ELR (cell line): Measurements from ENCODE around the gene CIB1.
"Not testable (repeated sequence)": the region's sequence is repeated elsewhere in the genome, so short reads cannot be mapped to it uniquely, and the experiment has no call there.

ENCODE experiments used
- DNase-seq: peaks from one replicate; pipeline ENCODE4 v3.0.0-alpha.2; 2015; ENCODE audit warnings: low read depth

Gene CIB1

DNA sequence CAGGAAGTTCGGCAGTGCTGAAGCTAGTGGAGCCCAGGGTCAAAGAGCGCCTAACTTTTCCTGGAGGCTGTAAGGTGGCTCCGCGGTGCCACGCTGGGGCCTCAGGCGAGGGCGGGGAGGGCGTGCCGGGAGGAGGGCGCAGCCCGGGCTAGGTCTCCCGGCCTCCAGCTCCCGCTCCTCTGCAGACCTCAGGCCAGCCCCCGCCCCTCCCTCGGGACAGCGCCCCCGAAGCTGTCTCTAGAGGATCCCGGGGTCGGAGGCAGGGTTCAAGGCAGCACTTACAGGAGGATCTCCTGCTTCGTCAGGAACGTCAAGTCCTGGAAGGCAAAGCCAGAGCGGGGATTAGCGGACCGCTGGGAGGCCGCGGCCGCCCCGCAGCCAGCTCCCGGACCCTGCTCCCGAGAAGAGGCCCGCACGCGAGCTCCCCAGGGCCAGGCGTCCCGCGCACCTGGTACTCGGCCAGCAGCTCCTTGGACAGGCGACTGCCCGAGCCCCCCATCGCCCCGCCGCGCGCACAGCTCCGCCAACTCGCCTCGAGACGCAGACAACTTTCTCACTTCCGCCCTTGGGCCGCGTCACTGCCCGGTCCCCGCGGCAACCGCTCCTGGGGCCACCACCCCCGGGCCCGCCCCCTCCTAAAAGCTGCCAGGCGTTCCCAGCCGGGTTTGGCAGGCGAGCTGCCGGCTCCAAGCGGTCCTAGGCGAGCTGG lies at the start of gene CIB1:
CIB1 (minus strand) TSS at position 555 of the 709 bp plus-strand sequence; CDS start at position 499, 56 bp downstream.
- DNase-seq, result peak; percentile 96

DNA sequence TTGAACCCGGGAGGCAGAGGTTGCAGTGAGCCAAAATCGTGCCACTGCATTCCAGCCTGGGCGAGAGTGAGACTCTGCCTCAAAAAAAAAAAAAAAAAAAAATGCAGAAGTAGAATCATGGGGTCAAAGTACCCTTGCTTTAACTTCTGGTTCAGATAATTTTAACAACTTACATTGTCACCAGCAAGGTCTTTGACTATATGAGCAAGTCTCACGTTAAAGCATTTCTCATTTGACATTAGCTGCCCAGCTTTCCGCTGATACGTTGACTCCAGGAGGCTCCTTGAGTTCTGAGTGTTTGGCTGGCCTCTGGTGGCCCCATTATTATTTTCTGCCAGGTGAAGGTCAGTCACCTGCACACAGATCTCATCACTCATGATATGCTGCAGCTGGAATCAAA lies 47.9 kb upstream of the CIB1 start:
- DNase-seq, result not testable (repeated sequence)

DNA sequence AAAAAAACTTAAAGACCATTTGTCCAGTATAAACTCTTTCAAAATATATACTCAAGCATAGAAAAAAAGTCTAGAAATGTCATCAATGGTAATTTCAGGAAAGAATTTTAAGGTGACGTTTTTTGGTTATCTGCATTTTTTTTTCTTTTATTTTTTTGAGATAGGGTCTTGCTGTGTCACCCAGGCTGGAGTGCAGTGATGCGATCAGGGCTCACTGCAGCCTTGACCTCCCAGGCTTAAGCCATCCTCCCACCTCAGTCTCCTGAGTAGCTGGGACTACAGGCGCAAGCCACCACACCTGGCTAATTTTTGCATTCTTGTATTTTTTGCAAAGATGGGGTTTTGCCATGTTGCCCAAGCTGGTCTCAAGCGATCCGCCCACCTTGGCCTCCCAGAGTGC lies 47.0 kb upstream of the CIB1 start:
- not testable (repeated sequence) for DNase-seq

DNA sequence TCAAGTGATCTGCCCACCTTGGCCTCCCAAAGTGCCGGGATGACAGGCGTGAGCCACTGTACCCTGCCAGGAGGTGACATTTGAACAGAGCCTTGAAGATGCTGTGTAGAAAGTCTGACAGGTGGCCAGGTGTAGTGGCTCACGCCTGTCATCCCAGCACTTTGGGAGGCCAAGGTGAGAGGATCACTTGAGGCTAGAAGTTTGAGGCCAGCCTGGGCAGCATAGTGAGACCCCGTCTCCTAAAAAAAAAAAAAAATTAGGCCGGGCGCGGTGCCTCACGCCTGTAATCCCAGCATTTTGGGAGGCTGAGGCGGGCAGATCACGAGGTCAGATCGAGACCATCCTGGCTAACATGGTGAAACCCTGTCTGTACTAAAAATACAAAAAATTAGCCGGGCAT lies 44.7 kb upstream of the CIB1 start:
- DNase-seq, result not testable (repeated sequence)

DNA sequence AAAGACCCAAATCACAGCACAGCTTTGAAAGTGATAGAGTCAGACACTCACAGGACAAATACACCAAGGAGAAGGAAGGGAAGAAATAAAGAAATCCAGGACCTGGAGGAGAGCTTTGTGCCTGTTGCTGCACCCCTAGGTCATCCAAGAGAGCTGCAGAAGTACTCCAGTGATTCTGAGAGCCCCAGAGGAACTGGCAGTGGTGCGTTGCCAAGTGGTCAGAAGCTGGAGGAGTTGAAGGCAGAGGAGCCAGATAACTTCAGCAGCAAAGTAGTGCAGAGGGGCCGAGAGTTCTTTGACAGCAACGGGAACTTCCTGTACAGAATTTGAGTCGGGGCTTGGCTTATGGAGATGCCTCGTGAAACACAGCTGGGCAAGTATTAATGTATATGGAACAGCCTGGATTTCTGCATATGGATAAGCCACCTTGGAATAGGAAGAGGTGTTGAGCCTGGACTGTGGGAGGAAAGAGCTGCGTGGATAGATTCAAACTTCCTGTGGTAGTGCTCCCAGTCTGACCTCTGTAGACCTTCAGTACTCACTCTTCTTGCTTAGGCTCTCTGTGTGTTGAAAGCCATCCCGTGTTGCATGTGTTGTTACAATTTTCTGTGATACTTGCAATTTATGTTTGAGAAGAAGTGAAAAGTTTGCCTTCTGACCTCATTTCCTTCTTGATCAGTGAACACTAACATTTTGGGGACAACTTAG lies 37.9 kb upstream of the CIB1 start:
- no peak for DNase-seq

DNA sequence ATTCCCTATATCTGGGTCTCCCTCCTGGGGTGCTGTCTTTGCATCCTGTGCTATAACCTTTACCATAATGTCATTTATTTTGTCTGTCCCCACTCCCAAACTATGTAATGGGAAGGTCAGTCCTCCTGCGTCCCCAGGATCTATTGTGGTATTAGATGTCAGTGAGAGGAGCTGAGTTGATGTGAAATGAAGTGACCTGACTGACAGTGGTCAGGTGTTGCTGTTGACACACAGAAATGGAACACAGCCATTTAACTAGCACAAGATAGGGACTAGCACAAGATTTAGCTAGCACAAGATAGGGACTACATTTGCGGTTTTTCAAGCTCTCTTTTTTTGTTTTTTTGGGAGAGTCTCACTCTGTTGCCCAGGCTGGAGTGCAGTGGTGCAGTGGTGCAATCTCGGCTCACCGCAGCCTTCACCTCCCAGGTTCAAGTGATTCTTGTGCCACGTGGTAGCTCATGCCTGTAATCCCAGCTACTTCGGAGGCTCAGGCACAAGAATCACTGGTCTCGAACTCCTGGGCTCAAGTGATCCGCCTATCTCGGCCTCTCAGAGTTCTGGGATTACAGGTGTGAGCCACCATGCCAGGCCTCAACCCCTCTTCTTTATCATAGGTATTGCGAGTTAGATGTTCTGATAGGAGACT lies 36.9 kb upstream of the CIB1 start:
- DNase-seq, result no peak

DNA sequence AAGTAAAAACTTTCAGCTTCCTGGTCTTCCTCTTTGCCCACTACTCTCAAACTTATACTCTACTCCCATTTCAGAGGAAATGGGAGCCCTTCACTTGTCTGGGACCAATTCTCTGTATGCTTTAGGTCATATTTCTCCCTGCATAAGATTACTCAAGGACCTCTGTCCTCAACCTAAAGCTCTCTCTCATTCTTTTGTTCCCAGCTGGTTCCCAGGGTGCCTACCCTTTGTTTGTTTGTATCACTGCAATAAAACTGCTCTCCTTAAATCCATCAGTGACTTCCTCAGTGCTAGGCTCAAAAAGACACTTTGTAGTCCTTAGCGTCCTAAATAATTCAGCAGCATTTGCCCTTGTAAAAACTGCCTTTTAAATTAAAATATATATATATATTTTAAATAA lies 34.7 kb upstream of the CIB1 start:
- no peak for DNase-seq

DNA sequence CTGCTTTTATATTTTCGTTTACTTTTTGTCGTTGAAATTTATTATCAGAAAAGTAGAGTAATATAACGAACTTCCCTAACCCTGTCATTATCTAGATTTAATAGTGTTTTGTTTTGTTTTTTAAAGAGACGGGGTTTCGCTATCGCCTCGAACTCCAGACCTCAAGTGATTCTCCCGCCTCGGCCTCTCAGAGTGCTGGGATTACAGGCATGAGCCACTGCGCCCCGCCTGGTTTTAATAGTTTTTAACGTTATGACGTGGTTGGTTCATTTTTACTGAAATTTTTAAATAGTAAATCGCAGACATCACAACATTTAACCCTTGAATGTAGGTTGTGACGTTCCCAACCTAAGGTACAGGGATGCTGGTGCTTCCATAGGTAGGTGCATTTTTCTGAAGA lies 32.7 kb upstream of the CIB1 start:
- peak; percentile 45 for DNase-seq

DNA sequence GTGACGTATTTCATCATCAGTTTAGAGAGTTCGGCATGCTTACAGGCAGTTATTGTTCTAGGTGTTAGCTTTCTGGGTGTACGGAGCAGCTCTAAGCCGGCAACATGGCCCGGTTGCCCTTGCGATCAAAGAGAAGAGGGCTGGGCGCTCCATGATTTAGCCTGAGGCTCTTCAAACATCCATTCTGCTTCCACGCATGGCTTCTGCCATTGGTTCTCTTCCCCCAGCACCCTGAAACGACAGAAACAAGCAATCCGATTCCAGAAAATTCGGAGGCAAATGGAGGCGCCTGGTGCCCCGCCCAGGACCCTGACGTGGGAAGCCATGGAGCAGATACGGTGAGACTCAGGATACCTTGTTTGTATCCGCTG lies 32.3 kb upstream of the CIB1 start:
- peak; percentile 66 for DNase-seq

DNA sequence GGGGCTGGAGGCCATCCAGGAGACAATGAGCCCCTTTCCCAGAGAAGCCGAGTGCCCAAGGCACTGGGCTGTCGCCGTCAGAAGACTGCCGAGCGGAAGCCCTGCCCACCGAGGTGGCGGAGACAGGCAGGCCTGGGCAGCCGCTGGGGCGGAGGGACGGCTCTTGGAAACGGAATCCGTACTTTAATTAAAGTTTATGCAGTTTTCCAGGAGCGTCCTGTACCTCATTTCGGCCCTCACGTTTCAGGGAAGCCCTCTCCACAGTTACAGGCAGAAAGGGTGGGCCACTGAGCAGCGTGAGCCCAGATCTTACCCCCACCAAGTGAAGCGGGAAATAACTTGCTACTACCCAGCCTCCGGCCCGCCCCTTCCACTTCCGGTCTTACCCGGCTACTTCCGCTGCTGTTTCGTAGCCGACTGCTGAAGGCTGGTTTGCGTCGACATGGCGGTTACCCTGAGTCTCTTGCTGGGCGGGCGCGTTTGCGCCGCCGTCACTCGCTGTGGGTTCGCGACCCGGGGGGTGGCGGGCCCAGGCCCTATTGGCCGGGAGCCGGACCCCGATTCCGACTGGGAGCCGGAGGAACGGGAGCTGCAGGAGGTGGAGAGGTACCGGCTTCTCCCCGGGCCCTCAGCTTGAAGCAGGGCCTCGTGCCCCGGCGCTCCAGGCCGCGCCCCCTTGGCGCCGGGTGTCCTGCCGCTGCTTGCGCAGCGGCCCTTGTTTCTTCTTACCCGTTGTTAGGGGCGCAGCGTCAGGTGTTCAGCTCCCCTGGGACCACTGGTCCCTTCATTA lies 31.7 kb upstream of the CIB1 start, which contains the start of gene NGRN:
NGRN (plus strand) TSS at position 402 of the 790 bp plus-strand sequence; CDS start at position 443, 41 bp downstream.
- DNase-seq, result peak; percentile 90

DNA sequence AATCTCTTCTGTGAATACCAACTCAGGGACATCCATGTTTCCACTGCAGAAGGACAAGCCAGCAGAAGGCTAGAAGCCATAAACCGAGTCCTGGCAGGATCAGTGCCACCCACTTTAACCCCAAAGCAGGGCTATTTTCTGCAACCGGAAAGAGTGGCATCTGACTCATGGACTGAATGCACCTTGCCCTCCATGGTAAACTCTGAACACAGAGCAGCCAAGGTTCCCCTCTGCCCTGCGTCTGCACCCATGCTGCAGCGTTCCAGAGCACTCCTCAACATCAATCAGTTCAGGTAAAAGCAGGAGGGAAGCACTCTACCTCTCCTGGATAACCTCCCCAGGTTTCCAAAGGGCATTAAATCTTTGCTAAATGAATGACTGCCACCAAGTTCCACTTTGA lies 30.9 kb upstream of the CIB1 start:
- peak; percentile 32 for DNase-seq

DNA sequence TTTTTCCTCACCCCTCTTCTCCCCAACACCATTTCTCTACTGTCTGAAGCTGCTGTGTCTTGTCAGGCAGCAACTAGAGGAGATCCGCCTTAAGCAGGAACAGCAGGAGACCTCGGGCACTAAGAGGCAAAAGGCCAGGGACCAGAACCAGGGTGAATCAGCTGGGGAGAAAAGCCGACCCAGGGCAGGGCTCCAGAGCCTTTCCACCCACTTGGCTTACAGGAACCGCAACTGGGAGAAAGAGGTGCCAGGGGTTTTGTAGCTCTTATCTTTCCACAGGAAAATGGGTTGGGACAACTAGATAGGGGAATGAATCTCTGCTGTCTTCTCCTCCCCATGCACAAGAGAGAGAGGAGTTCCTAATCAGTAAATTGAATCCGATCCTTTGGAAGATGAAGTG lies 28.7 kb upstream of the CIB1 start:
- DNase-seq, result no peak

DNA sequence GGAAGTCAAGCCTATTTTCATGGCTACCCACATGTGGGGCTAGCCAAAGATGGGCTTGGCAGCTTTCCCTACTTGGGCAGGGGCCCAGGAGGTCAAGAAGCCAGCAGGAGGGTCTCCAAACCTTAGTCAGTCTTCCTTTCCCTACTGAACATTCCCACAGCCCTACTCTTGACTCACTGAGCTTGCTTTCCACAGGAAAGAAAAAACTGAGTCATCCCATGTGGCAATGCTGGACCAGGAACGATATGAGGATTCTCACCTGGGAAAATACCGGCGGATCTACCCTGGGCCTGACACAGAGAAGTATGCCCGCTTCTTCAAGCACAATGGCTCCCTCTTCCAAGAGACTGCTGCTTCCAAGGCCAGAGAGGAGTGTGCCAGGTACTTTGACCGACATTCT lies 28.1 kb upstream of the CIB1 start:
- DNase-seq, result peak; percentile 80

DNA sequence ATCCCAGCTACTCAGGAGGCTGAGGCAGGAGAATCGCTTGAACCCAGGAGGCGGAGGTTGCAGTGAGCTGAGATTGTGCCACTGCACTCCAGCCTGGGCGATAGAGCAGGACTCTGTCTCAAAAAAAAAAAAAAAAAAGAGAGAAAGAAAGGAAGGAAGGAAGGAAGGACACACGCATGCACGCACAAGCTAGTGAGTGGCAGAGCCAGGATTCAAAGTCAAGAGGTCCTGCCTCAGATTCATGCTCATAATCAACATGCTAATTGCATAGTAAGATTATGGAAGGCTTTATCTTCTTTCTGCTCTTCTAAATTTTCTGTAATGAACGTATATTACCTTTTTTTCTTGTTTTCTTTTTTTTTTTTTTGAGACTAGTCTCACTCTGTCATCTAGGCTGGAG lies 27.0 kb upstream of the CIB1 start:
- not testable (repeated sequence) for DNase-seq

DNA sequence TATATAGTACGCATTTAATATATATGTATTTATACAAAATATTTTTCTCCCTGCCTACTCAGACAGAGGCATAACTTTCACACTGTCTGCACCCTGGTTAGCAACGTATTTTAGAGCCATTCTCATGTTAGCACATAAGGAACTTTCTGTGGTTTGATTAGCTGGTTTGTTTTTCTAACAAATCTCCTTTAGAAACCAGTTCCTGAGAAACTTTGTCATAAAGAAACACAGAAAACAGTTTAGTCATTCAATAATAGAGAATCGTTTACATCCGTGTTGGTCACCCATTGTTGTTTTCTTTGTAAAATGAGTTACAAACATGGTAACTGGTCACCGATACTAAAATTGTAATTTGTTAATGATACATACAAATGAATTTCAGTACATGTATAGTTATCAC lies 25.8 kb upstream of the CIB1 start:
- no peak for DNase-seq

DNA sequence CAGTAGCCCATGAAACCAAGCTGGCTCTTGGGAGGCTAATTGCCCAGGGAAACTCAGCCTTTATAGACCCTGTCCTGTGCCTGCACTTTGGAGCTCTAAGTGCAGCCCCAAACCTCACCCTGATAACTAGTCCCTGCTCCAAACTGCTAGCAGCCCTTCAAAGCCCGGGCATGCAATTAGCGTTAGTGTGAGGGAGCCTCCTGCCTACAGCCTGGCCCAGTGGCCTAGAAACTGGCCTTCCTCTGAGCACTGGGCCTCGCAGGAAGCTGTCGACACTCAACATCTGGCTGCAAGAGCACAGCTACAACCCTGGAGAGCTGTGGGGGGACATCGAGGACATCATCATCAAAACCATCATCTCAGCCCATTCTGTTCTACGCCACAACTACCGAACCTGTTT lies 24.0 kb upstream of the CIB1 start:
- DNase-seq, result no peak

DNA sequence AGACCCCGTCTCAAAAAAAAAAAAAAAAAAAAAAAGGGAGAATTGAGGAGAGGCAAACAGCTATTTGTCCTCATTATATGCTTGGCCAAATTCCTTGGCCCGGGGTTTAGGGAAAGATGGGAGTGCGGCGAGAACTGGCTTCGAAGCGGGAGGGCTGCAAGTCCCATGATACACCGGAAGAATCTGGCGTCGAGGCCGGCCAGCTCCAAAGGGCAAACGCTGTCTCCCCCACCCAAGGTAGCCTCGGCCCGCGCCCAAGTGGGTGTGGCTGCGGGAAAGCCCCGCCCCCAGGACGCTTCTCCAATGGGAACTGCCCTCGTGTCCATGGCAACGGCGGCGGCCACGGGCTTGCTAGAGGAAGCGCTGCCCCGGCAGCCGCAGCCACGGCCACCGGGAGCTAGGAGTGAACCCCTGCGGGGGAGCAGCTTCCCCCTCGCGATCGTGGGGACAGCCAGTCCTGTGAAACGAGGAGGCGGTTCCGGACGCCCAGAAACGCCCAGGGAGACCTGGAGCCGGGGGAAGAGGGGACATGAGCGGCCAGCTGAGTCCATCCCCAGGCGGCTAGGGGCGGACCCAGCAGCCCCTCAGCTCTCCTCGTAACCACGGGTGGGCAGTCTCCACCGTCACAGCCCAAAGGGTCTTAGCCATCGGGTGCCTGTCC lies 15.6 kb upstream of the CIB1 start, which contains the start of gene TTLL13:
TTLL13 (plus strand) TSS at position 354 of the 661 bp plus-strand sequence. CDS start 1,075 bp downstream, outside the sequence.
- DNase-seq, result peak; percentile 90

DNA sequence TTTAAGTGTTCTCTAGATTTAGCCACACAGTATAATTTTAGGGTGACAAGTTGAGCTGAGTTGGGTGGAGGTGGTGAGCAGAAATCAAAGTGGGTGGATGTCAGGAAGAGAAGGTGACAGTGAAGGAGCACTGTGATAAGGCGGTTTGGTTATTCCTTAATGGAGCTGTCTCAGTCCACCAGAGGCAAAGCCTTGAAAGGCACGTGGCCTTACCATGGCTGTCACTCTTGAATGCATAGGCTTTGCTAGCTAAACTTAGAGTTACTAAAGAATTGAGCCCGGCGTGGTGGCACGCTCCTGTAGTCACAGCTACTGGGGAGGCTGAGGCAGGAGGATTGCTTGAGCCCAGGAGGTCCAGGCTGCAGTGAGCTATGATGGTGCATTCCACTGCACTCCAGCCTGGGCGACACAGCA lies 15.1 kb upstream of the CIB1 start:
- no peak for DNase-seq

DNA sequence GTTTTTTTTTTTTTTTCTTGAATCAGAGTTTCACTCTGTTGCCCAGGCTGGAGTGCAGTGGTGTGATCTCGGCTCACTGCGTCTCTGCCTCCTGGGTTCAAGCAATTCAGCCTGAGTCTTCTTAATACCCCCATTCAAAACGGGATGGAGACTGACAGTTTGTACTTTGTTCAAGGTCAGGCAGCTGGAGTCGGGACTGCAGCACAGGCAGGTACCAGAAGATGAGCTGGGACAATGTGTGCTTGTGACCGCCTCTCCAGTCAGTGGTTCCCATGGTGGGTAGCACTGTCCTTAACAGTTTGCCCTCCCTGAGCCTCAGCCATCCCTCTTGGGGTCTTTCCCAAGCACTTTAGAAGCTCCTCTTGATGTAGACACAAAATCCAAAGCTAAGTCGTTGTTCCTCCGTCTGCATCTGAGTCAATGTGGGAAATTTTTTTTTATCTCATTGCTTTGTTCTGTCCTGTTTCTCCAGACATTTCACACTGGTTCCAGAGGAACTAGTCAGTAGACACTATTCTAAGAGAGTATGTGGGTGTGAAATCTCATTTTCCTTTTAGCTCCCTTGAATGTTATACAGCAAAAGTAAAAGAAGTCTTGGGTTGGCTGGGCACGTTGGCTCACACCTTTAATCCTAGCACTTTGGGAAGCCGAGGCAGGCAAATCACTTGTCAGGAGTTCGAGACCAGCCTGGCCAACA lies 10.3 kb upstream of the CIB1 start:
- no peak for DNase-seq

DNA sequence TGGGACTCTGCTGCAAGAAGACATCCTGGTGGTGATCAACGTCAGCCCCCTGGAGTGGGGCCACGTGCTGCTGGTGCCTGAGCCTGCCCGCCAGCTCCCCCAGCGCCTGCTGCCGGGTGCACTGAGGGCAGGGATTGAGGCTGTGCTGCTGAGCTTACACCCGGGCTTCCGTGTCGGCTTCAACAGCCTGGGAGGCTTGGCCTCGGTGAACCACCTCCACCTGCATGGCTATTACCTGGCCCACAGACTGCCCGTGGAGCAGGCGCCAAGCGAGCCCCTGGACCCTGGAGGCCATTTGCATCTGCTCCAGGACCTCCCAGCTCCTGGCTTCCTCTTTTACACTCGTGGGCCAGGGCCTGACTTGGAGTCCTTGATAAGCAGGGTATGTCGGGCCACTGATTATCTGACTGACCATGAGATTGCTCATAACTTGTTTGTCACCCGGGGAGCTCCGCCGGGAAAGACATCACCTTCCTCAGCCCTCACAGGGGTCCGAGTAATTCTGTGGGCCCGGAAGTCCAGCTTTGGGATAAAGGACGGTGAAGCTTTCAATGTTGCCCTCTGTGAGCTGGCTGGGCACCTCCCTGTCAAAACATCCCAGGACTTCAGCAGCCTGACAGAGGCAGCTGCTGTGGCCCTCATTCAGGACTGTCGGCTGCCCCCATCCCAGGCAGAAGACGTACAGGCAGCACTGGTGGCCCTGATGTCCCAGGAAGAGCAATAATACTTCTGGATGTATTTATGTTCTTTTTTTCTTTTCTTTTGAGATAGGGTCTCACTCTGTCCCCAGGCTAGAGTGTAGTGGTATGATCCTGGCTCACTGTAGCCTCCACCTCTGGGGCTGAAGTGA lies 7.8 kb upstream of the CIB1 start:
- no peak for DNase-seq
